ENCODE measurements around the gene LMO7.

The LMO7 gene

DNA sequence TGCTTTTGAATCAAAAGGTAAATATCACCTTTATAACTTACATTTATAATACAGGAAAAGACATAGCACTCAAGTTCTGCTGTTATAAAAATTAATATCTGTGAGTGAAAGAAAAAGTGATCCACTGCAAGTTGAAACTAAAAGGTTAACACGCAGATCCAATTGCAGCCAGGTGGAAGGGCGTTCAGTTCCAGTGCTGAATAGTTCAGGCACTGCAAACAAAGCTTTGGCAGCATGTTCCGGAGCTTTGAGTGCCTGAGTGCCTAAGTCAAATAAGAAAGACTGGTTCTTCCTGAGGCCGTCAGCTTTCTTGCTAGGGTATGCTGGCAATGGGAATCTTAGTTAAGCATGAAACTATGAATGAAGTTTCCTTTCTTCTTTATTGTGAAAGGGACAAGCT is 200.3 kb downstream of the LMO7 start:
- no peak for DNase-seq (ENCODE audit: low read depth, low spot score)
- Histone ChIP-seq H3K9ac (ENCODE audit: insufficient read length, low read depth) (no peak overlapping the region), H3K36me3 (ENCODE audit: insufficient read depth, insufficient read length, low read length) (no peaks in the 10 kb centered on the region), H3K9me3 (ENCODE audit: insufficient read depth, low read length) (no peaks in the 10 kb centered on the region), H3K27me3 (ENCODE audit: insufficient read depth, insufficient read length) (no peaks in the 10 kb centered on the region), H3K4me3 (ENCODE audit: insufficient read length, low read depth) (no peak overlapping the region), H3K4me1 (ENCODE audit: insufficient read depth, insufficient read length) (no peaks in the 10 kb centered on the region)
- TF ChIP-seq ZNF274 (IDR thresholded peaks at IDR 0.05; ENCODE audit: low read depth, low read length) (no peak), YY1 (IDR thresholded peaks at IDR 0.05; ENCODE audit: insufficient read depth, insufficient read length) (no peak), SUZ12 (IDR thresholded peaks at IDR 0.05; ENCODE audit: extremely low read depth, insufficient read depth, insufficient read length) (no peak)

DNA sequence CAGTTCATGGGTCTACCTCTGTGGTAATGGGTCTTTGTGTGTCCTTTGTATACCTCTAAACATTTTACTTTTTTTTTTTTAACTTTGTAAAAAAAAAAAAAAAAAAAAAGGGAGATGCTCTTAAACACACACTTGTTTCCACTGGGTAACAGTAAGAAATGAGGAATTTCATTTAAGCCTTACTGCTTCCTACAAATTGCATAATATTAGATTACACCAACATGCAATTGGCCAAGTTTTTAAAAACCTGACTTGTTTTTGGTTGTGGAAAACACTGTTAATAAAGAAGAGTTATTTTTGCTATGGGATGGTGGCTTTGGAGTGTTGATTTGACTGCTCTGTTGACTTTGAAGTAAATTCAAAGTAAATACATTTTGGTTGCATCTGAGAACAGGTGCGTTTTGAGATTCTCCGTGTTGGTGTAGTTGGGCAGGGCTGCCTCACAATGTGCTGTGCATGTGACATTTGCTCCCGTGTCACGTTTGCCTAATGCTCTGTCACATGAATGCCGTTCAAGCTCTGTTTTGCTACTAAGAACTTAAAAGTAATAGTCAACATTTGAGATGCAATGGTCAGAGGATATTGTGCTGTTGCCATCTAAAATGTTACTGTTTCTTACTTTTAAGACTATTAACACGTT is 202.4 kb downstream of the LMO7 start:
- no peaks in the 10 kb centered on the region for H3K27me3 ChIP-seq (ENCODE audit: insufficient read depth, insufficient read length)
- H3K36me3 ChIP-seq (ENCODE audit: insufficient read depth, insufficient read length, low read length), result peaks cover 6% of the 10 kb centered on the region
- no peak overlapping the region for H3K9ac ChIP-seq (ENCODE audit: insufficient read length, low read depth)
- H3K4me3 ChIP-seq (ENCODE audit: insufficient read length, low read depth), result no peak overlapping the region
- no peaks in the 10 kb centered on the region for H3K4me1 ChIP-seq (ENCODE audit: insufficient read depth, insufficient read length)
- no peaks in the 10 kb centered on the region for H3K9me3 ChIP-seq (ENCODE audit: insufficient read depth, low read length)
- TF ChIP-seq YY1 (IDR thresholded peaks at IDR 0.05; ENCODE audit: insufficient read depth, insufficient read length) (no peak), SUZ12 (IDR thresholded peaks at IDR 0.05; ENCODE audit: extremely low read depth, insufficient read depth, insufficient read length) (no peak), ZNF274 (IDR thresholded peaks at IDR 0.05; ENCODE audit: low read depth, low read length) (no peak)
- DNase-seq (ENCODE audit: low read depth, low spot score), result no peak

DNA sequence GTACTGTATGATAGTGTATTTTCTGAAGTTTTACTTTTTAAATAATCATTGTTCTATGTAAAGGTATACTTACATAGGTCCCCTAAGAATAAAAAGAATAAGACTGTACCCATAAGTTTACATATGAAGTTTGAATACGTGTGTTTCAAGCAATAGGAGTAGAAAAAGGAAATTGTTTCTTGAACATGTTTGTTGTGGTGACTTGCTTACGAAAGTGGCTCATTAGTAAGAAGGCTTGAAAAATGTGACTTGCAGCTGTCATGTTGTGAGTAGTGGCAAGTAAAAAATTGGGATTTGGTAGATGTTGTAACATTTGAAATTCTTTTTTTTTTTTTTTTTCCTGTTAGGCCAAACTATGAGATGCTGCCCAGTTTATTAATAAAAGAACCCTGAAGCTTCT is 203.3 kb downstream of the LMO7 start:
- peaks cover 6% of the 10 kb centered on the region for H3K36me3 ChIP-seq (ENCODE audit: insufficient read depth, insufficient read length, low read length)
- TF ChIP-seq SUZ12 (IDR thresholded peaks at IDR 0.05; ENCODE audit: extremely low read depth, insufficient read depth, insufficient read length) (no peak), ZNF274 (IDR thresholded peaks at IDR 0.05; ENCODE audit: low read depth, low read length) (no peak), YY1 (IDR thresholded peaks at IDR 0.05; ENCODE audit: insufficient read depth, insufficient read length) (no peak)
- H3K9me3 ChIP-seq (ENCODE audit: insufficient read depth, low read length), result no peaks in the 10 kb centered on the region
- no peaks in the 10 kb centered on the region for H3K4me1 ChIP-seq (ENCODE audit: insufficient read depth, insufficient read length)
- H3K4me3 ChIP-seq (ENCODE audit: insufficient read length, low read depth), result no peak overlapping the region
- H3K27me3 ChIP-seq (ENCODE audit: insufficient read depth, insufficient read length), result no peaks in the 10 kb centered on the region
- no peak for DNase-seq (ENCODE audit: low read depth, low spot score)
- no peak overlapping the region for H3K9ac ChIP-seq (ENCODE audit: insufficient read length, low read depth)

DNA sequence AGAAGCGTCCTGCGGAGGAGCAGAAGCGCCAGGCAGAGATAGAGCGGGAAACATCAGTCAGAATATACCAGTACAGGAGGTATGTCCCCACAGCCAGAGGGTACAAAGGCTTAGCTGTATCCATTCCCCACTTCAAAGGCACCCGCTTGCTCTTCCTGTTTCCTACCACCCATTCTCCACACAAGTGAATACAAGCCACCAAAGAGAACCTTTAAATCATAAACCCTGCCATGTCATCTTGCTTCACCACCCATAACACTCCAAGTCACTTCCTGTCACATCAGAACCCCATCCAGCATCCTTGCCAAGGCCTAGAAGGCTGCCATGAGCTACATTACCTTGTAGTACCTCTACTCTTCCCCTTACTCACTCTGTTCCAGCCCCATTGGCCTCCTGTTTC is 205.8 kb downstream of the LMO7 start:
- TF ChIP-seq YY1 (IDR thresholded peaks at IDR 0.05; ENCODE audit: insufficient read depth, insufficient read length), result no peak
- no peak for TF ChIP-seq ZNF274 (IDR thresholded peaks at IDR 0.05; ENCODE audit: low read depth, low read length)
- TF ChIP-seq SUZ12 (IDR thresholded peaks at IDR 0.05; ENCODE audit: extremely low read depth, insufficient read depth, insufficient read length), result no peak
- no peak overlapping the region for H3K9ac ChIP-seq (ENCODE audit: insufficient read length, low read depth)
- H3K27me3 ChIP-seq (ENCODE audit: insufficient read depth, insufficient read length), result no peaks in the 10 kb centered on the region
- no peak overlapping the region for H3K4me3 ChIP-seq (ENCODE audit: insufficient read length, low read depth)
- DNase-seq (ENCODE audit: low read depth, low spot score), result no peak
- H3K9me3 ChIP-seq (ENCODE audit: insufficient read depth, low read length), result no peaks in the 10 kb centered on the region
- H3K4me1 ChIP-seq (ENCODE audit: insufficient read depth, insufficient read length), result no peaks in the 10 kb centered on the region
- H3K36me3 ChIP-seq (ENCODE audit: insufficient read depth, insufficient read length, low read length), result peaks cover 6% of the 10 kb centered on the region

DNA sequence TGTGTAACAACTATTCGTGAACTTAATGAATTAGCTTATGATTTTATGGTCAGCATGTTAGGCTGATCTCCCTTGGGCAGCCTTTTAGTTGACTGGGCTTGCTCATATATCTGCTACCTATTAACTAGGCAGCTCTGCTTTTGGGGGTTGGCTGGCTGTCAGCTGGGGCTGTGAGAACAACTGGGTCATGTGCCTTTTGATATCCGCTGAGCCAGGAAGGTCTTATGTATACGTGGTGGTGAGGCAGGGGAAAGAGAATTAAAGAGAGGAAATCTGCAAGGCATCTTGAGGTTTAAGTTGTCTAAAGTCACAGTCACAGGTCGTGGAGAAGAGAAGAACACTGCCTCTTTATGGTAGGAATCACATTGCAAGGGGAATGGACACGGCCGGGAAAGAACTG is 206.9 kb downstream of the LMO7 start:
- peaks cover 6% of the 10 kb centered on the region for H3K36me3 ChIP-seq (ENCODE audit: insufficient read depth, insufficient read length, low read length)
- H3K27me3 ChIP-seq (ENCODE audit: insufficient read depth, insufficient read length), result no peaks in the 10 kb centered on the region
- DNase-seq (ENCODE audit: low read depth, low spot score), result no peak
- no peak overlapping the region for H3K9ac ChIP-seq (ENCODE audit: insufficient read length, low read depth)
- H3K9me3 ChIP-seq (ENCODE audit: insufficient read depth, low read length), result no peaks in the 10 kb centered on the region
- H3K4me3 ChIP-seq (ENCODE audit: insufficient read length, low read depth), result no peak overlapping the region
- no peaks in the 10 kb centered on the region for H3K4me1 ChIP-seq (ENCODE audit: insufficient read depth, insufficient read length)
- TF ChIP-seq SUZ12 (IDR thresholded peaks at IDR 0.05; ENCODE audit: extremely low read depth, insufficient read depth, insufficient read length), result no peak
- no peak for TF ChIP-seq ZNF274 (IDR thresholded peaks at IDR 0.05; ENCODE audit: low read depth, low read length)
- no peak for TF ChIP-seq YY1 (IDR thresholded peaks at IDR 0.05; ENCODE audit: insufficient read depth, insufficient read length)

DNA sequence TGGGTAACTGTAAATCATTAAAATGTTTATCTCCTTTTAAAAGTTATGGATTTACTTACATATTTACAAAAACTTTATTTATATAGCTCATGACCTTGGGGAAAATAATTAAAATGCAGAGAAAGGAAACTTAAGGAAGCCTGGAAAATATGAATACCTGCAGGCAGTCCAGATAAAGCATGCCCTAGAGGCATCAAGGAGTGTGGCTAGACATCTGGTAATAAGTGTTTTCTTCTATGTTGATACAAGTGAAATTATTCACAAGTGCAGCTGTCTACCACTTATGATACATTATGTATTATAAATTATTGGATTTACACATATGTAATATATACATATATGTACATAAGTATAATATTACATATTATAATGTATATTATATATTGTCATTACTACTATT is 207.9 kb downstream of the LMO7 start:
- H3K9ac ChIP-seq (ENCODE audit: insufficient read length, low read depth), result no peak overlapping the region
- no peak for DNase-seq (ENCODE audit: low read depth, low spot score)
- H3K4me3 ChIP-seq (ENCODE audit: insufficient read length, low read depth), result no peak overlapping the region
- peaks cover 6% of the 10 kb centered on the region for H3K36me3 ChIP-seq (ENCODE audit: insufficient read depth, insufficient read length, low read length)
- no peaks in the 10 kb centered on the region for H3K9me3 ChIP-seq (ENCODE audit: insufficient read depth, low read length)
- no peaks in the 10 kb centered on the region for H3K27me3 ChIP-seq (ENCODE audit: insufficient read depth, insufficient read length)
- H3K4me1 ChIP-seq (ENCODE audit: insufficient read depth, insufficient read length), result no peaks in the 10 kb centered on the region
- no peak for TF ChIP-seq ZNF274 (IDR thresholded peaks at IDR 0.05; ENCODE audit: low read depth, low read length)

DNA sequence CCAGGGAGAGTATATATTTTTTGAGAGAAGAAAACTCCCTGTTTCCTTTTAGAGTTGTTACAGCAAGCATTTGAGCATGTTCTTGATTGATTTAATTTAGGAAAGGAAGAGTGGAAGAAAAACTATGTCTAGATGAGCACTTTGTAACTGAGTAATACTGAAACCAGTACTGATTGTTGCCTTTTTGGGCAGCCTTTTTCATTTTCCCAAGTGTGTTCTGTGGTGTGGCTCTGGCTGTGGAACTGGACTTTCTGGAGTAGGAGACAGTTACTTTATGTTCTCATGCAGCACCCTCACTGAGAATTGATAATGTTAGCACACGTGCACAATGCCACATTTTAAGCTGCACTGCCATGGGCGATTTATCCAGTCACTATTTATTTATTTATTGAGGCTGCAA is 211.5 kb downstream of the LMO7 start:
- no peak overlapping the region for H3K9ac ChIP-seq (ENCODE audit: insufficient read length, low read depth)
- no peaks in the 10 kb centered on the region for H3K36me3 ChIP-seq (ENCODE audit: insufficient read depth, insufficient read length, low read length)
- no peak for DNase-seq (ENCODE audit: low read depth, low spot score)
- no peak overlapping the region for H3K4me3 ChIP-seq (ENCODE audit: insufficient read length, low read depth)
- H3K9me3 ChIP-seq (ENCODE audit: insufficient read depth, low read length), result no peaks in the 10 kb centered on the region
- TF ChIP-seq YY1 (IDR thresholded peaks at IDR 0.05; ENCODE audit: insufficient read depth, insufficient read length) (no peak), ZNF274 (IDR thresholded peaks at IDR 0.05; ENCODE audit: low read depth, low read length) (no peak), SUZ12 (IDR thresholded peaks at IDR 0.05; ENCODE audit: extremely low read depth, insufficient read depth, insufficient read length) (no peak)
- no peaks in the 10 kb centered on the region for H3K4me1 ChIP-seq (ENCODE audit: insufficient read depth, insufficient read length)
- H3K27me3 ChIP-seq (ENCODE audit: insufficient read depth, insufficient read length), result no peaks in the 10 kb centered on the region

Measured in NT2/D1 (cell line).